ENCODE data around the gene UBE2K.

DNA sequence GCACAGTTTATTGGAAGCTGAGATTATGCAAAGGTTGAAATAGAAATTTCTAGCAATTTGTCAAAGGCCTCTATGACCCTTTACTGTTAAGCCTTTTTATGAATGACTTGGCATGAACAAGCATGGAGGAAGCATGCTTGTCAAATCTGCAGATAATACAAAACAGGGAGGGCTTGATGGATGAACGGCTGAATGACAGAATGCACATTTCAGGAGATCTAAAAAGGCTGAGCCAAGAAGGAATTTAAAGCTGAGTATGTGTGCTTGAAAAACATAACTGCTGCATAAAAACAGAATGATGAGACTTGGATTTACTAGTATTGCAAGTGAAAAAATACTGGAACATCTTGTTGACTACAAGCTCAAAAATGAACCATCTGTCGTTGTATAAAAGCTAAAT is 29.0 kb upstream of the UBE2K start:
- TF ChIP-seq, protein P1, sequence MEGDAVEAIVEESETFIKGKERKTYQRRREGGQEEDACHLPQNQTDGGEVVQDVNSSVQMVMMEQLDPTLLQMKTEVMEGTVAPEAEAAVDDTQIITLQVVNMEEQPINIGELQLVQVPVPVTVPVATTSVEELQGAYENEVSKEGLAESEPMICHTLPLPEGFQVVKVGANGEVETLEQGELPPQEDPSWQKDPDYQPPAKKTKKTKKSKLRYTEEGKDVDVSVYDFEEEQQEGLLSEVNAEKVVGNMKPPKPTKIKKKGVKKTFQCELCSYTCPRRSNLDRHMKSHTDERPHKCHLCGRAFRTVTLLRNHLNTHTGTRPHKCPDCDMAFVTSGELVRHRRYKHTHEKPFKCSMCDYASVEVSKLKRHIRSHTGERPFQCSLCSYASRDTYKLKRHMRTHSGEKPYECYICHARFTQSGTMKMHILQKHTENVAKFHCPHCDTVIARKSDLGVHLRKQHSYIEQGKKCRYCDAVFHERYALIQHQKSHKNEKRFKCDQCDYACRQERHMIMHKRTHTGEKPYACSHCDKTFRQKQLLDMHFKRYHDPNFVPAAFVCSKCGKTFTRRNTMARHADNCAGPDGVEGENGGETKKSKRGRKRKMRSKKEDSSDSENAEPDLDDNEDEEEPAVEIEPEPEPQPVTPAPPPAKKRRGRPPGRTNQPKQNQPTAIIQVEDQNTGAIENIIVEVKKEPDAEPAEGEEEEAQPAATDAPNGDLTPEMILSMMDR (IDR thresholded peaks at IDR 0.05 in 4 of 5, conservative IDR thresholded peaks at IDR 0.05 in 1 of 5): no peak
- no peak for TF ChIP-seq POLR2A (IDR thresholded peaks at IDR 0.05)
